GM12878 (cell line): ENCODE measurements around the gene APEX1. TPM values are rescaled to one million over a fixed set of nuclear protein-coding genes. Genes with fewer than 3 reads are reported as not detected.

Experiments
- ATAC-seq: fragments of 200-7000 bp; cut with Tn5 transposase; 3 replicates; pipeline ENCODE4 v1.9.1; 2020; ENCODE audit warnings: mild to moderate bottlenecking, moderate library complexity
- BruUV-seq: library from RNA; stranded (reverse); fragments of 400-500 nt; replicated peaks from 2 replicates; lab custom pipeline; 2021; lab: Mats Ljungman, UMichigan
- CTCF ChIA-PET: fragments of 300-600 bp; sonication (Branson Sonifier 250); formaldehyde crosslinking; extraction: SDS; loops from one replicate; lab custom pipeline; 2021; ENCODE audit warnings: inconsistent platforms; lab: Yijun Ruan, JAX
- POLR2A ChIA-PET: fragments of 350-600 bp; formaldehyde crosslinking; extraction: SDS; loops from one replicate; lab custom pipeline; 2021; ENCODE audit warnings: inconsistent platforms; lab: Charles Lee
- RAD21 ChIA-PET: fragments of 300-600 bp; sonication (Branson Sonifier 250); formaldehyde crosslinking; loops from one replicate; lab custom pipeline; 2023; ENCODE audit warnings: antibody characterized with exemption; ENCODE audit not compliant: unreplicated experiment; lab: Charles Lee
- SMC1A ChIA-PET: fragments of 300-600 bp; sonication (Branson Sonifier 250); formaldehyde crosslinking; loops from one replicate; lab custom pipeline; 2023; ENCODE audit not compliant: unreplicated experiment, uncharacterized antibody; lab: Charles Lee
- DNase-seq: peaks from one replicate; pipeline ENCODE4 v3.0.0-alpha.2; 2011; ENCODE audit warnings: low read depth, low spot score
- FAIRE-seq: peaks from 3 replicates; lab custom pipeline; 2011; peaks lifted over from hg19 to GRCh38; lab: Jason Lieb, UNC
- H2AFZ ChIP-seq: 2 replicates; pipeline ENCODE4 v1.6.0; 2011; ENCODE audit warnings: low read depth, low read length, control low read depth; ENCODE audit not compliant: control insufficient read depth
- H3K27ac ChIP-seq: 2 replicates; pipeline ENCODE4 v1.5.1; 2011; ENCODE audit warnings: control low read depth; ENCODE audit not compliant: control insufficient read depth, insufficient read depth
- H3K27me3 ChIP-seq, 2 experiments: replicated peaks in 1 of 2; 2 replicates each; pipeline versions ENCODE4 v1.6.0 to v1.6.1; 2011; ENCODE audit warnings: low read length in 1 of 2; ENCODE audit not compliant: control insufficient read depth in 2 of 2, insufficient read depth in 2 of 2
- H3K36me3 ChIP-seq, 2 experiments: 2 replicates each; pipeline ENCODE4 v1.5.1; 2011; ENCODE audit warnings: low read length in 1 of 2; ENCODE audit not compliant: control insufficient read depth in 2 of 2, insufficient read depth in 2 of 2
- H3K4me1 ChIP-seq: 2 replicates; pipeline ENCODE4 v1.6.1; 2011; ENCODE audit warnings: mild to moderate bottlenecking, low read length, moderate library complexity, mixed read lengths; ENCODE audit not compliant: control insufficient read depth, insufficient read depth
- H3K4me2 ChIP-seq: 2 replicates; pipeline ENCODE4 v1.6.0; 2011; ENCODE audit warnings: control low read depth; ENCODE audit not compliant: control insufficient read depth, insufficient read depth
- H3K4me3 ChIP-seq: fragments of 200-600 bp; sonication (generic); 2 replicates; pipeline ENCODE4 v1.5.1; 2016
- H3K79me2 ChIP-seq: 2 replicates; pipeline ENCODE4 v1.6.0; 2011; ENCODE audit warnings: low read length; ENCODE audit not compliant: control insufficient read depth, insufficient read depth
- H3K9ac ChIP-seq: 2 replicates; pipeline ENCODE4 v1.8.0; 2011; ENCODE audit warnings: low read length, control low read depth, mixed read lengths; ENCODE audit not compliant: control insufficient read depth, insufficient read depth
- H3K9me3 ChIP-seq: replicated peaks from 3 replicates; pipeline ENCODE4 v1.5.1; 2011; ENCODE audit warnings: mild to moderate bottlenecking, low read length; ENCODE audit not compliant: control insufficient read depth, insufficient read depth
- H4K20me1 ChIP-seq: 2 replicates; pipeline ENCODE4 v1.6.0; 2011; ENCODE audit not compliant: control insufficient read depth, insufficient read depth
- CHD4 ChIP-seq: fragments of 200-600 bp; sonication (generic); IDR thresholded peaks from 2 replicates; pipeline ENCODE4 v1.6.1; 2016; ENCODE audit warnings: mild to moderate bottlenecking
- CTCF ChIP-seq, 3 experiments: IDR thresholded peaks in 2 of 3; conservative IDR thresholded peaks in 1 of 3; 2 replicates each; pipeline ENCODE4 v1.5.1; 2011; ENCODE audit warnings: low read depth in 3 of 3, low read length in 3 of 3, mild to moderate bottlenecking in 3 of 3, control low read depth in 2 of 3, moderate library complexity in 2 of 3, inconsistent platforms in 1 of 3, mixed read lengths in 1 of 3; ENCODE audit not compliant: control insufficient read depth in 2 of 3, insufficient read depth in 1 of 3; ENCODE audit errors: extremely low read depth in 1 of 3
- DPF2 ChIP-seq: fragments of 450-650 bp; IDR thresholded peaks from 2 replicates; pipeline ENCODE4 v1.6.1; 2017; ENCODE audit warnings: mild to moderate bottlenecking
- MTA3 ChIP-seq: IDR thresholded peaks from 2 replicates; pipeline ENCODE4 v1.6.1; 2012; ENCODE audit warnings: low read length, inconsistent platforms, borderline replicate concordance
- NFXL1 ChIP-seq: fragments of 450-650 bp; IDR thresholded peaks from 2 replicates; pipeline ENCODE4 v1.6.1; 2017; ENCODE audit warnings: antibody characterized with exemption, mild to moderate bottlenecking, borderline replicate concordance
- NRF1 ChIP-seq: conservative IDR thresholded peaks from 2 replicates; pipeline ENCODE4 v1.6.1; 2011; ENCODE audit warnings: mild to moderate bottlenecking, low read depth, low read length, improper control_type of control experiment
- SMC3 ChIP-seq: IDR thresholded peaks from 2 replicates; pipeline ENCODE4 v1.6.1; 2011; ENCODE audit warnings: low read length, improper control_type of control experiment, borderline replicate concordance
- SP1 ChIP-seq: IDR thresholded peaks from one replicate; pipeline ENCODE4 v1.6.1; 2011; ENCODE audit warnings: low read depth, low read length
- SPI1 ChIP-seq: IDR thresholded peaks from 2 replicates; pipeline ENCODE4 v1.6.1; 2011; ENCODE audit warnings: low read depth, mild to moderate bottlenecking, low read length, moderate library complexity, borderline replicate concordance; ENCODE audit not compliant: insufficient read depth
- SUPT20H ChIP-seq: IDR thresholded peaks from 2 replicates; pipeline ENCODE4 v1.6.1; 2011; ENCODE audit warnings: low read depth, mild to moderate bottlenecking, low read length, moderate library complexity, borderline replicate concordance; ENCODE audit not compliant: control insufficient read depth
- YY1 ChIP-seq: IDR thresholded peaks from 2 replicates; pipeline ENCODE4 v1.6.1; 2011; ENCODE audit warnings: low read depth, mild to moderate bottlenecking, low read length
- ZBTB4 ChIP-seq: fragments of 450-650 bp; formaldehyde crosslinking; IDR thresholded peaks from 2 replicates; pipeline ENCODE4 v1.4.0; 2022; ENCODE audit warnings: mild to moderate bottlenecking, moderate library complexity
- ZNF592 ChIP-seq: fragments of 450-650 bp; IDR thresholded peaks from 2 replicates; pipeline ENCODE4 v1.6.1; 2017; ENCODE audit warnings: mild to moderate bottlenecking, moderate library complexity
- ZZZ3 ChIP-seq: IDR thresholded peaks from 2 replicates; pipeline ENCODE4 v1.6.1; 2011; ENCODE audit warnings: low read depth; ENCODE audit not compliant: control insufficient read depth, insufficient read length
- WGBS: methylation state at CpG from one replicate; pipeline ENCODE4 v1.1.6; 2016; ENCODE audit warnings: low lambda C conversion rate; ENCODE audit not compliant: insufficient replicate concordance, insufficient coverage; ENCODE audit errors: missing lambda C conversion rate; 5-methylcytosine and 5-hydroxymethylcytosine counted together
- in situ Hi-C: fragments of 300-500 bp; cut with MboI; formaldehyde crosslinking; loops from 9 replicates; pipeline ENCODE4 v1.14.3; 2018; ENCODE audit warnings: mixed read lengths
- intact Hi-C: fragments of 100-400 bp; cut with micrococcal nuclease; formaldehyde crosslinking; loops from one replicate; pipeline ENCODE4 v1.14.2; 2022; ENCODE audit not compliant: unreplicated experiment
- polyA plus RNA-seq, 11 experiments: library from polyadenylated mRNA; depleted of rRNA in 4 of 11; unstranded in 6 of 11; stranded (reverse) in 5 of 11; fragments of >200 nt; fragmentation: Nextera tagmentation in 4 of 11; fragmentation: Illumina TruSeq in 1 of 11; extraction: Ambion mirVana in 4 of 11; extraction: Trizol in 1 of 11; gene quantifications; 1 replicate in 1 of 11; 2 replicates in 10 of 11; pipeline versions ENCODE4 v1.2.1 to v1.2.3, GENCODE V29; 2011 to 2016; ENCODE audit warnings: inconsistent platforms in 2 of 11, missing spikeins in 2 of 11, low read depth in 1 of 11
- total RNA-seq, 4 experiments: library from RNA; depleted of rRNA in 3 of 4; stranded (reverse); fragments of >200 nt in 3 of 4; fragmentation: Illumina TruSeq in 1 of 4; extraction: Trizol in 1 of 4; gene quantifications; 2 replicates each; pipeline versions ENCODE4 v1.2.1 to v1.2.3, GENCODE V29; 2013 to 2021

Gene APEX1
- total and polyA plus RNA-seq, 10 of the 15 experiments (the other 5 are each of a cell fraction or from before 2014, with no cell fraction given): 115 to 407 (median 300) TPM

GRCh38 chr14:20421267-20421666 lies 33.8 kb upstream of the APEX1 start (continued):
- TF ChIP-seq ZBTB4: no peak
- no peak for TF ChIP-seq CHD4
- no peak for TF ChIP-seq DPF2
- no peak for TF ChIP-seq SUPT20H

- Histone ChIP-seq H3K4me3 (no peak overlapping the region), H4K20me1 (no peaks in the 10 kb centered on the region), H3K27me3 (no peaks in the 10 kb centered on the region), H3K9me3 (no peaks in the 10 kb centered on the region), H3K4me2 (no peak overlapping the region), H3K9ac (no peak overlapping the region), H2AFZ (no peak overlapping the region), H3K27ac (no peak overlapping the region), H3K36me3 (no peaks in the 10 kb centered on the region), H3K79me2 (no peaks in the 10 kb centered on the region), H3K4me1 (peaks cover 7% of the 10 kb centered on the region)
- ChIA-PET RAD21 (no interaction called here), CTCF (interaction anchor here (1.8 to 8.6 kb wide), 3 partner anchors 8 to 95 kb away, joined by 4 to 70 read pairs (median 15); partner anchors contain the start of gene PNP), POLR2A (interaction anchor here (0.7 to 1.1 kb wide), 2 partner anchors 9 to 11 kb away, joined by 3 to 5 read pairs; partner anchors contain the start of gene TEP1), SMC1A (interaction anchor here (0.9 to 2.7 kb wide), 4 partner anchors 8 to 94 kb away, joined by 3 to 18 read pairs (median 4); partner anchors contain the start of gene TEP1)
- FAIRE-seq: no peak
- intact Hi-C loops: no loop called here
- no peak for ATAC-seq
- 48% methylated on average over 2 of the region's 2 CpGs for WGBS
- in situ Hi-C loops: no loop called here
- BruUV-seq: no TSS peak
- no peak for DNase-seq
- TF ChIP-seq SP1 (no peak), ZZZ3 (no peak), YY1 (no peak), NFXL1 (no peak), SPI1 (no peak), CTCF (IDR thresholded peaks at IDR 0.05 in 2 of 3, conservative IDR thresholded peaks at IDR 0.05 in 1 of 3; ENCODE audit: control insufficient read depth in 2 of 3, extremely low read depth in 1 of 3, insufficient read depth in 1 of 3, low read depth in 3 of 3, low read length in 3 of 3) (no peak), ZNF592 (no peak), SMC3 (no peak), NRF1 (no peak), DPF2 (no peak), MTA3 (no peak)
These were observed 32.1 kb upstream of the APEX1 start for GRCh38 chr14:20422886-20423285.
